ENCODE results near the gene MED27. TPM values are rescaled to one million over a fixed set of nuclear protein-coding genes. Genes with fewer than 3 reads are reported as not detected.

Gene MED27
- total RNA-seq, 1 donor = 19.0 TPM

- H3K4me3 ChIP-seq (ENCODE audit: low read depth, low read length) = peak overlapping the region; percentile 95
- no peak for DNase-seq (ENCODE audit: low read depth)
- no peak for TF ChIP-seq CTCF (IDR thresholded peaks at IDR 0.05; ENCODE audit: insufficient read depth, low read depth, low read length)
Measured at GRCh38 chr9:132078699-132079356, 839 bp downstream of the MED27 start.

- TF ChIP-seq CTCF (IDR thresholded peaks at IDR 0.05; ENCODE audit: insufficient read depth, low read depth, low read length) = no peak
- DNase-seq (ENCODE audit: low read depth) = peak; percentile 54
- H3K4me3 ChIP-seq (ENCODE audit: low read depth, low read length) = peak overlapping the region; percentile 95
Measured at GRCh38 chr9:132077881-132078698, 1.6 kb downstream of the MED27 start.

- H3K4me3 ChIP-seq (ENCODE audit: low read depth, low read length) = no peak overlapping the region
- no peak for DNase-seq (ENCODE audit: low read depth)
- no peak for TF ChIP-seq CTCF (IDR thresholded peaks at IDR 0.05; ENCODE audit: insufficient read depth, low read depth, low read length)
Measured at GRCh38 chr9:132075853-132076252, 3.8 kb downstream of the MED27 start.

GRCh38 chr9:132074736-132075135 is 4.9 kb downstream of the MED27 start:
- no peak overlapping the region for H3K4me3 ChIP-seq (ENCODE audit: low read depth, low read length)
- DNase-seq (ENCODE audit: low read depth) = no peak
- TF ChIP-seq CTCF (IDR thresholded peaks at IDR 0.05; ENCODE audit: insufficient read depth, low read depth, low read length) = no peak

GRCh38 chr9:132071847-132072507 is 7.7 kb downstream of the MED27 start:
- DNase-seq (ENCODE audit: low read depth) = no peak
- TF ChIP-seq CTCF (IDR thresholded peaks at IDR 0.05; ENCODE audit: insufficient read depth, low read depth, low read length) = no peak

GRCh38 chr9:132069046-132069898 is 10.4 kb downstream of the MED27 start:
- no peak for TF ChIP-seq CTCF (IDR thresholded peaks at IDR 0.05; ENCODE audit: insufficient read depth, low read depth, low read length)
- DNase-seq (ENCODE audit: low read depth) = peak; percentile 34
- no peak overlapping the region for H3K4me3 ChIP-seq (ENCODE audit: low read depth, low read length)

More at GRCh38 chr9:132071847-132072507, 7.7 kb downstream of the MED27 start:
- no peak overlapping the region for H3K4me3 ChIP-seq (ENCODE audit: low read depth, low read length)
